ENCODE results near the gene IFITM5.
"Not testable (repeated sequence)": the region's sequence is repeated elsewhere in the genome, so short reads cannot be mapped to it uniquely, and the experiment has no call there.

Gene IFITM5

DNA sequence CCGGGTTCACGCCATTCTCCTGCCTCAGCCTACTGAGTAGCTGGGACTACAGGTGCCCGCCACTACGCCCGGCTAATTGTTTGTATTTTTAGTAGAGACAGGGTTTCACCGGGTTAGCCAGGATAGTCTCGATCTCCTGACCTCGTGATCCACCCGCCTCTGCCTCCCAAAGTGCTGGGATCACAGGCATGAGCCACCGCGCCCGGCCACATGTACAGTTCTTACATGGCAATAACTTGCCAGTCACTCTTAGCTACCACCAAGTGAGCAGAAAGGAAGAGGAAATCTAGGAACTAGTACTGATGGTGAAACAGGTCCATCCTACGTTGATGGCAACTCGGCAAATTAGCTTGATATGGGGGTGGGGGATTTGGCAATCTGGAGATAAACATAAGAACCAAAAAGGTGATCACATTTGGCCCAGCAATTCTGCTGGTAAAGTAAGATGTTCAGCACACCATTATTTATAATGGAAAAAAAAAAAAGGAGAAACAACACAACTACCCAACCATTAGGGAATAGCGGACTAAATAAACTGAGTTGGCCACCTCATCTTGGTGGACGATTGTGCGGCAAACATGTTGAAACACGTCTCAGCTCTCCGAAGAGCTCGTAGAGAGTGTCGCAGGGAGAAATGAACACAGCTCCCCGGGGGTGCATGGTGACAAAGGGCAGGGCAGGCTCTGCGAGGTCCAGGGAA lies 15.8 kb downstream of the IFITM5 start:
- no peak for DNase-seq (ENCODE audit: low spot score)

DNA sequence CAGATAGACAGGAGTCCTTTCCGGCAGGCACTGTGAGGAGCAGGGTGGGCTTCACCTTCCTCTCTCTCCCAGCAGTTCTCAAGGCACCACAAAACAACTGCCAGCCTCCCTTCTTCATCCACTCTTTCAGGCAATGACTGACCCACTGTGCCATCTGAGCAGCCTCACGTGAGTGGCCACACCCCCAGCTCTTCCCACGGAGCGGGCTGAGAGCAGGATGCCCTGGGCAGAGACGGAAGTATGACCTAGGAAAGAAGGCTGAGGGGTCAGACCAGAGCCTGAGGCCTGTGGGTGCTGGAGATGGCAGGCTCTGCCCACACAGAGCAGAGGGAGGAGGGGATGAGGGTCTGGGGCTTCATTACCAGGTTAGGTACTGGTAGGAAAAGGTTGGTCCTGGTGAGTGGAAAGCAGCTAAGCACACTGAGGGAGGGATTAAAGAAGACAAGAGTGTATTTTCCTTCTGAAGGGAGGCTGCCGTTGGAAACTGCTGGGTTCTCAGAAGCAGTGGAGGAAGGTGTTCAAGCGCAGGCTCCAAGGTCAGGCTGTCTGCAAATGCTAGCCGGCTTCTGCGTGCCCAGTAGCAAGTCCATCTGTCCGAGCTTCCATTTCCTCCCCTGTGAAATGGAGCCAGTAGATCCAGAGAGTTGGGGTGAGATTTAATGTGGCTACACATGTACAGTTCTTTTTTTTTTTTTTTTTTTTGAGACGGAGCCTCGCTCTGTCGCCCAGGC lies 16.5 kb downstream of the IFITM5 start:
- DNase-seq (ENCODE audit: low spot score) = no peak

DNA sequence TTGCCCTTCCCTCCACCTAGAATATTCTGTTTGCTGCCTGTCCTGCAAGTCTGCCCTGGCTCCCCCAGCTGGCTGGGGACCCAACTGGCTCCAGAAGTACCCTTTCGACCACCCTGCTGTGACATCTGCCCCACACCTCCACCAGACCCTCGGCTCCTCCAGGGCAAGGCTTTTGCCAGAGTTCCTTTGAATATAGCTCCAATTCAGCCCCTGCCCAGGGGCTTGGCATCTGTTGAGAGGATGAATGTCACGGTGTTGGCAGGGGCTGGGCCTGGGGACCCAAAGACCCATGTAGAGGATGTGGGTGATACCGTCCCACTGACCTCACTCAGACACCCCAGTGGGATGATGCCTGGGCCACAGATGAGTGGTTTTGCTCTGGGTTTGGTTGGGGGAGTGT lies 17.2 kb downstream of the IFITM5 start:
- no peak for DNase-seq (ENCODE audit: low spot score)

DNA sequence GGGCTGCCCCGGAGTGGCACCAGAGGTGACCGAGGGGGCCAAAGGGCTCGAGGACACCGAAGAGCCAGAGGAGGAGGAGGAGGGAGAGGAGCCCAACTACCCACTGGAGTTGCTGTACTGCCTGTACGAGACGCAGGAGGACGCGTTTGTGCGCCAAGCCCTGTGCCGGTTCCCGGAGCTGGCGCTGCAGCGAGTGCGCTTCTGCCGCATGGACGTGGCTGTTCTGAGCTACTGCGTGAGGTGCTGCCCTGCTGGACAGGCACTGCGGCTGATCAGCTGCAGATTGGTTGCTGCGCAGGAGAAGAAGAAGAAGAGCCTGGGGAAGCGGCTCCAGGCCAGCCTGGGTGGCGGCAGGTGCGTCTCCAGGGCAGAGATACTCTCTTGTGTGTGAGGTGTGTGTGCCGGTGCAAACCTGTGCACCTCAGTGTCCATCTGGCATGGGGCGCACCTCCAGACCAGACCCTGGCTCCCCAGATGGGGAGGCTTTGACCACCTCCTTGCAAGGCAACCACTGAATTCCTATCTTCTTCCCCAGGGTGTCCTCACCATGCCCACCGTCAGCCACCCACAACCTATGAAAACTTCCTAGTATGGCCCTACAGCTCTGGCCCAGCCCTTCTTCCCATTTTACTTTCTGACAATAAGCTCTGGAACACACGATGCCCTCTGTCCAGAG lies 17.7 kb downstream of the IFITM5 start:
- DNase-seq (ENCODE audit: low spot score) = no peak

DNA sequence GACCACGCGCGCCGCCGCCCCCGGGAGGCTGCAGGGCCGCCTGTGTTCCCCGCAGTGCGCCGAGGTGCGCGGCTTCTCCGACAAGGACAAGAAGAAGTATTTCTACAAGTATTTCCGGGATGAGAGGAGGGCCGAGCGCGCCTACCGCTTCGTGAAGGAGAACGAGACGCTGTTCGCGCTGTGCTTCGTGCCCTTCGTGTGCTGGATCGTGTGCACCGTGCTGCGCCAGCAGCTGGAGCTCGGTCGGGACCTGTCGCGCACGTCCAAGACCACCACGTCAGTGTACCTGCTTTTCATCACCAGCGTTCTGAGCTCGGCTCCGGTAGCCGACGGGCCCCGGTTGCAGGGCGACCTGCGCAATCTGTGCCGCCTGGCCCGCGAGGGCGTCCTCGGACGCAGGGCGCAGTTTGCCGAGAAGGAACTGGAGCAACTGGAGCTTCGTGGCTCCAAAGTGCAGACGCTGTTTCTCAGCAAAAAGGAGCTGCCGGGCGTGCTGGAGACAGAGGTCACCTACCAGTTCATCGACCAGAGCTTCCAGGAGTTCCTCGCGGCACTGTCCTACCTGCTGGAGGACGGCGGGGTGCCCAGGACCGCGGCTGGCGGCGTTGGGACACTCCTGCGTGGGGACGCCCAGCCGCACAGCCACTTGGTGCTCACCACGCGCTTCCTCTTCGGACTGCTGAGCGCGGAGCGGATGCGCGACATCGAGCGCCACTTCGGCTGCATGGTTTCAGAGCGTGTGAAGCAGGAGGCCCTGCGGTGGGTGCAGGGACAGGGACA lies 18.4 kb downstream of the IFITM5 start:
- DNase-seq (ENCODE audit: low spot score) = no peak

DNA sequence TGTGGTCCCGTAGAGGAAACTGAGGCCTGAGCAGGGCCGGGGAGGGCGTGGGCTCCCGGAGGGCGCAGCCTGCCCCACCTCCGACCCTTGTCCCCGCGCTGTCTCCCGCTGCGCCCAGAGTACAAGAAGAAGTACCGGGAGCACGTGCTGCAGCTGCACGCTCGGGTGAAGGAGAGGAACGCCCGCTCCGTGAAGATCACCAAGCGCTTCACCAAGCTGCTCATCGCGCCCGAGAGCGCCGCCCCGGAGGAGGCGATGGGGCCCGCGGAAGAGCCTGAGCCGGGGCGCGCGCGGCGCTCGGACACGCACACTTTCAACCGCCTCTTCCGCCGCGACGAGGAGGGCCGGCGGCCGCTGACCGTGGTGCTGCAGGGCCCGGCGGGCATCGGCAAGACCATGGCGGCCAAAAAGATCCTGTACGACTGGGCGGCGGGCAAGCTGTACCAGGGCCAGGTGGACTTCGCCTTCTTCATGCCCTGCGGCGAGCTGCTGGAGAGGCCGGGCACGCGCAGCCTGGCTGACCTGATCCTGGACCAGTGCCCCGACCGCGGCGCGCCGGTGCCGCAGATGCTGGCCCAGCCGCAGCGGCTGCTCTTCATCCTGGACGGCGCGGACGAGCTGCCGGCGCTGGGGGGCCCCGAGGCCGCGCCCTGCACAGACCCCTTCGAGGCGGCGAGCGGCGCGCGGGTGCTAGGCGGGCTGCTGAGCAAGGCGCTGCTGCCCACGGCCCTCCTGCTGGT lies 19.2 kb downstream of the IFITM5 start:
- no peak for DNase-seq (ENCODE audit: low spot score)

DNA sequence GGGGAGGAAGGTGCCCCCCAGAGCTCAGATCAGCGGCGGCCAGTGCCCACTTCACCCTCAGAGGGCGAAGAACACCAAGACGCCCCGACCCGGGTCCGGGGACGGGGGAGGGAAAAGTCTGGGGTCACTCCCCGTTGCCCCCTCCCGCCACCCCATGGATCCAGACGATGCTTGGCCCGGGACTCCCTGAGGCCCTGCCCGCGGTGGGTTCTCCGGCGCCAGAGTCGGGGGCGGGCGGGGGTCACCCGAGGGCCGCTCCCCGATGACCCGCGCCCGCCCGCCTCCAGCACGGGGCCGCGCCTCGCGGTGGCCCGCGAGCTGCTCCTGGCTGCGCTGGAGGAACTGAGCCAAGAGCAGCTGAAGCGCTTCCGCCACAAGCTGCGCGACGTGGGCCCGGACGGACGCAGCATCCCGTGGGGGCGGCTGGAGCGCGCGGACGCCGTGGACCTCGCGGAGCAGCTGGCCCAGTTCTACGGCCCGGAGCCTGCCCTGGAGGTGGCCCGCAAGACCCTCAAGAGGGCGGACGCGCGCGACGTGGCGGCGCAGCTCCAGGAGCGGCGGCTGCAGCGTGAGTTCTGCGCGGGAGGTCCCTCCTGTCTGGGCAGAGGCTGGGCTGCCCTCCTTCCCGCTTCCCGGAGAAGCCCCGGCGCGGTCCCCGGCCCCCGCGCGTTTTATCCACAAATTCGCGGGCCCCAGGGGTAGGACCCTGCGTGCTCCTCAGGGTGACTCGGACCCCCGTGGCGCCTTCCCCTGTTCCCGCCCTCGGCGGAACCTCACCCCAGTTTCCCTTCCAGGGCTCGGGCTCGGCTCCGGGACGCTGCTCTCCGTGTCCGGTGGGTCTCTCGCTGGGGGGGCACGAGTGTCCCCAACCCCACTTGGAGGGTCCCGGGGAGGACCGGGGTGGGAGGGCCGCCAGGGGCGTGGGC lies 20.0 kb downstream of the IFITM5 start:
- no peak for DNase-seq (ENCODE audit: low spot score)

DNA sequence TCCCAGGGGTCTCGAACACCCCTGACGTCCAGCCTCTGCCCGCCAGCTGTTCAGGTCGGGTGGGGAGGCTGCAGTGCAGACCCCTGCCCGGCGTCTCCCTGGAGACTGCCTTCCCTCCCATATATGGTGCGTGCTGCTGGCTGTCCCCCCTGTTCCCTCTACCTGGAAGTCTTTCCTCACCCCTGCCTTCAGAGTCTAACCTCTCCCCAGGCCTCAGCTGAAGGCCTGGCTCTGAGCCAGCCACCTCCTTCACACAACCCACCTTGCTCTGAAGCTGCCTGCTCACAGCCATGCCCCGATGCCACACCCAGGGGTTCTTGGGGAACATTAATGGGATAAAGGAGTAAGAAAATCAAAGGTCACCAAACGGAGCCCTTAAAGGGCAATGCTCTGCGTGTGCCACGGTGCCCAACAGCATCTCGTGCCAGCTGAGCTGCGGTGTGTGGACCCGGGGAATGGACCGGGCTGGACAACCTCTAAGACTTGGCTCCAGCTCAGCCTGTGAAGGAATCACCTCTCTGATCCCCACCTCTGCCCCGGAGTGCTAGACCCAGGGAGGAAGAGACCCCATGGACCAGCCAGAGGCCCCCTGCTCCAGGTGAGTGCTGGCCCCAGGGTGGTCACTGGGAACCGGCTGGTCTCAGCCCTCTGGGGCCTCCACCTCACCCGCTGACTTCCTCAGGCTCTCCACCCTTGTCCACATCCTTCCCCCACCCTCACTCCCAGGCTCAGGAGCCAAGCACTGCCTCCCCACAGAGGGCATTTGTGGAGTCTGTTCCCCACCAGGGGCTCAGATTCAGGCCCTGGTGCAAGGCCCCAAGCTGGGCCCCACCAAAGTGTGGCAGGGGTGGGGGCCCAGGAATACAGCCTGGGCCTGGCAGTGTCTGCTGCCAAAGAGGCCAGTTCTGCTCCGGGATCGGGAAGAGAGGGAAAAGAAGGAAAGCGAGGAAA lies 21.1 kb downstream of the IFITM5 start, which contains the start of gene NLRP6:
Gene NLRP6, plus strand, starts transcription at position 407 of the 951 bp plus-strand sequence. Its CDS starts 163 bp downstream, at position 570.
- no peak for DNase-seq (ENCODE audit: low spot score)

DNA sequence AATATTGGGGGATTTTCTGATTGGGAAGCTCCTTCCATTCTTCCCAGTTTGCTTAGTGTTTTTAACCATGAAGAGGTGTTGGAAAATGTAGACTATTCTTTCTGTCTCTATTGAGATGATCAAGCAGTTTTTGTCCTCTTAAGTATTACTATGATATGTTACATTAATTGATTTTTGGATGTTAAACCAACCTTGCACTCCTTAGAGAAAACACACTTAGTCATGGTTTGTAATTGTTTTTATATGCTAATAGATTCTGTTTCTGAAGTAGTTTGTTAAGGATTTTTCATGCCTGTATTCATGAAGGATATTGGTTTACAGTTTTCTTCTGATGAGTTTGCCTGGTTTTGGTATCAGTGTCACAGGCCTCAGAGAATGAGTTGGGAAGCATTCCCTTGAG lies 23.1 kb downstream of the IFITM5 start:
- no peak for DNase-seq (ENCODE audit: low spot score)

DNA sequence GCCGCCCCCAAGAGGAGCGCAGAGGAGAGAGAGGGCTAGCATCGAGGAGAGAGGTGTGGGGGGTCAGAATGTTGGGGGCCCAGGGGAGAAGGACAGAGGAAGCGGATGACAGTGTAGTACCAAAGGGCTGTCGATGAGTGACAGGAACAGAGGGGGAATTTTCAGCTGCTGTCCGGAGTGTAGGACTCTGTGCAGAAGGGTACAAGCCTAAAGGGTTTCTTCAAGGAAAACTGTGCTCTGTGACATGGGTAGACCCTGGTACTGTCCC lies 26.5 kb downstream of the IFITM5 start:
- DNase-seq (ENCODE audit: low spot score) = no peak

DNA sequence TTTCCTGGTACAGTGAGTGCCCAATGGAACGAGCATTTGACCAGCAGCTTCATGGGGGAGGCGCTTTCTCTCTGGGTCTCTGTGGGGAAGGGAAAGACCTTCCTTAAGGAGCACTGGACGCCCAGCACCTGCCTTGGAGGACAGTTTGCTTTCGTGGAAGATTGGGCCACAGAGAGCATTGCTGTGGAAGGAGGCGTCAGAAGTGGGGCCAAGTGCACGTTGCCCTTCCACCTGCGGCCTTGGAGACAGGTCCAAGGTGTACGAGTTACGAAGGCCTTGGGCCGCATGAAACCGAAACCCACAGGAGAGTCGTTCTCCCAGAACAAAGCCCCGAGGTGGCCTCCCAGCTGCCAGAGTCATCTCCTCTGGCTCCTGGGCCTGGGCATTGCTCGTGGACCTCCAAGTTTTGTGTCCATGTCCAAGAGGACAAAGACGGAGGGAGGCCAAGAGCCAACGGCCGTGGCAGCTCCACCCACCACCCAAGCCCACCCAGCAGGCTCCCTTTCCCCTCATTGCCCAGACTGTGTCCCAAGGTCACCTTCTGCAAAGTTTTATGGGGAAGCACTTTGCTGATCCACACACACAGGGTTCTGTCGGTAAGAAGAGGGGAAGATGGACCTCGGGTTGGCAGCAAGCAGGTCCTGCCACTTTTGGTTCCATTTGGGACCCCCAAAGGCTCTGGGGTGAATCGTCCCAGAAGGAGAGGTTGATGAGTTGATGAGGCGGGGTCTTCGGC lies 27.0 kb downstream of the IFITM5 start:
- no peak for DNase-seq (ENCODE audit: low spot score)

DNA sequence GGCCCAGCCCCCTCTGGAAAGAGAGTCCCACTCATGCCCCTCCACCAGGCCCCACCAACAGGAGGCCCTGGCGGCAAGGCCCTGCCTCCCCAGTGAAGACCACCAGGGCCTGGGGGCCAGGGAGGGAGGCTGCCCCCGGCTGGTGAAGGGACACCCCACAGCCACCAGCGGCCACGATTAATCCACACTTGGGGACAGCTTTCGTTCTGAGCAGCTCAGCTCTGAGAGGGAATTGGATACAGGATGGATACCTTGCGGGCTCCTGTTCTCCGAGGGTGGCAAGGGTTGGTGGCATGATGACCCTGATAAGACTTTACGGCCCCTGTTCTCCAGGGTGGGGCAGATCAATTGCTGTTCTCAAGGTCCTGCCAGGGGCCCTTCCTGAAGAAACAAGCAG lies 28.0 kb downstream of the IFITM5 start:
- no peak for DNase-seq (ENCODE audit: low spot score)

DNA sequence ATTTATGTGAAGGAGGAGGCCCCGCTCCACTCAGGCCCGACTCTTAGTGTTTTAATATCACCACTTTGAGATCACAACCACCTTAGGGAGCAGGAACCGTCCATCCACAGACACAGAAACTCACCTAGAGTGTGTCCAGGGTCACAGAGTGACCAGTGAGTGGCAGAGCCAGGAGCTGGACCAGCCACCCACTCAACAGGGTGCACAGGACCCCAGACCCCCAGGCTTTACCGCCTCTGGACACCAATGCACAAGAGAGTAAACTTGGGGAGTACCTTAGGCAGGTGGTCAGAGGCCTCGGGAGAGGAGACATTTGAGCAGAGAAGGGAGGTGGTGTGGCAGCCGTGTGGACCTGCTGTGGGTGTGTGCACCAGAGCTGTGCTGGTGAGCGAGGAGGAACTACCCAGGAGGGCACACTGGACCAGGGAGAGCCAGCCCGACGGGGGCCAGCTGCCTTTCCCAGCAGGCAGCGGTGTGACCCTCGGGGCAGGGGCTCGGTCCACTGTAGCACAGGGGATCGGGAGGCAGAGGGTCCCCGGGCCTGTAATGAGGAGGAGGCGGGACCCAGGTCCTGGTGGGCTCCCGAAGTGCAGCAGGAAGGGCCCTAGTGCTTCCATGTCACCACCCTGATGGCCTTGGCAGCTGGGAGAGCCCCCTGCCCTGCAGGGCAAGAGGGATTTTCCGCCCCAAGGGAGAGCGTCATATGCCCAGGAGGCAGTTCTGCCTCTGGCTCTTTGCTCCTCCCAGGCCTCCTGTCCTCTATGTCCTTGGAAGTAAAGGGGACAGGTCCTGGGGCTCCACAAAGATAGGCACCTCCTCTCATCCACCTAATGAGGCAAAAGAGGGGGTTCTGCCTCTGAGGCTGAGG lies 28.6 kb downstream of the IFITM5 start:
- DNase-seq (ENCODE audit: low spot score) = no peak

DNA sequence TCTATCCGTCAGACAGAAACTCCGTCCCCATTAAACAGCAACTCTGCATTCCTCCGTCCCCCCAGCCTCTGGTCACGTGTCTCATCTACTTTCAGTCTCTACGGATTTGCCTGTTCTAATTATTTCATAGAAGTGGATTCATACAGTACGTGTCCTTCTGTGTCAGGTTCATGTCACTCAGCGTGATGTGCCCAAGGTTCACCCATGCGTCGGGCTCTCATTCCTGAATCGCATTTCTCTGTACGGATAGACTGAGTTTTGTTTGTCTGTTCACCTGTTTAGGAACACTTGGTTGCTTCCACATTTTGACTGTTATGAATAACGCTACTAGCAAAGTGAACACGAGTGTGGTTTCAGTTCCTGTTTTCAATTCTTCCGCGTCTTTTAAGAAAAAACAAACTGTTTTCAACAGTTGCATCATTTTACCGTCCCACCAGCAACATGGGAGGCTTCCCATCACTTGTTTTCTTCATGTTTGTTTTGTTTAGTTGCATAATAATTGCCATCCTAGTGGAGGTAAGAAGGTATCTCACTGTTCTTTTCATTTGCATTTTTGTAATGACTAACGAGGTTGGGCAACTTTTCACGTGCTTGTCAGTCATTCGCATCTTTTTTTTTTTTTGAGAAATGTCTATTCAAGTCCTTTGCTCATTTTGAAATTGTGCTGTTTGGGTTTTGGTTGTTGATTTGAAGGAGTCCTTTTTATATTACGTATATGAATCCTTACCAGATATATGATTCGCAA lies 30.0 kb downstream of the IFITM5 start:
- DNase-seq (ENCODE audit: low spot score) = no peak

DNA sequence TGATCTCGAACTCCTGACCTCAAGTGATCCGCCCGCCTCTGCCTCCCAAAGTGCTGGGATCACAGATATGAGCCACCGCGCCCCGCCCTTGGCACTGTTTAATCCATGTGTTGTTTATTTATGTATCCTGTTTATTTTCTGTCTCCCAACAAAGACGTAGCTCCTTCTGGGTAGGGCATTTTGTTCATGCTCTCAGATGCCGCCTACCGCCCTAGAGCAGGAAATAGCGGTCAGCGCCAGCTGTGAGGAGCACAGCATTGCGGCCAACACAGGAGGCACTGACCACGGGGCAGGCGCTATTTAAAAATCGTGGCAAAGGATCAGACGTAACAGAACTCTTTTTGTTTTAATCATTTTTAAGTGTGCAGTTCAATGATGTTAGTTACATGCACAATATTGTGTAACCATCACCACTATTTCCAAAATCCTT lies 30.6 kb downstream of the IFITM5 start:
- DNase-seq (ENCODE audit: low spot score) = not testable (repeated sequence)

DNA sequence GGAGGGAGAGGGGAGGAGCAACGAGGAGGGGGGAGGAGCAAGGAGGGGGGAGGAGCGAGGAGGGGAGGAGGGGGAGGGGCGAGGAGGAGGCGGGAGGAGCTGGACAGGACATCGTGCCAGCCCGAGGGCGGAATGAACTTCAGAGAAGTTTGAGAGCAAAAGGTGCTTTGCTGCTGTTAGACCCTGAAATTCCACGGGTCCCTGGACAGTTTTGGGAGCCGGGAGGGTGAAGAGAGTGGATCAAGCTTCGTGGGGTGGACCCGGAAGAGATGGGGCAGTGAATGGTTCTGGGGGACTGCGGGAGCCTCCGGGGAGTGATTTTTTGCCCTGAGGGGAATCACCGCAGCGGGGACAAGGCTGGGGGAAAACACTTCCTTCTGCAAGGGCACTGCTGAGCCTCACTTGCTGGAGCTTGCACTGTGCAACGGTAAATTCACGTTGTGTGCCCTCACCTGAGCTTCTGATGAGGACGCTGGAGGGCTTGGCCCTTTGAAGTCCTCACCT lies 31.8 kb downstream of the IFITM5 start:
- DNase-seq (ENCODE audit: low spot score) = no peak
